Memory B cell (primary cell): ENCODE results near the gene PDZK1IP1.

Experiments
- ATAC-seq: fragments of 150-1000 bp; cut with Tn5 transposase; 2 replicates; pipeline ENCODE4 v1.10.0; 2021; ENCODE audit warnings: low read depth, mild to moderate bottlenecking, moderate library complexity
- DNase-seq, 2 donors: peaks; one replicate each; pipeline ENCODE4 v3.0.0; 2022; ENCODE audit warnings: low spot score in 2 of 2
- H3K27ac Mint-ChIP-seq: one replicate; pipeline ENCODE4 v1.8.0; 2022; ENCODE audit warnings: mild to moderate bottlenecking, moderate library complexity, mixed read lengths
- H3K27me3 Mint-ChIP-seq: one replicate; pipeline ENCODE4 v1.8.0; 2022; ENCODE audit warnings: mixed read lengths
- H3K36me3 Mint-ChIP-seq: one replicate; pipeline ENCODE4 v1.8.0; 2022; ENCODE audit warnings: mild to moderate bottlenecking, mixed read lengths
- H3K4me1 Mint-ChIP-seq: one replicate; pipeline ENCODE4 v1.8.0; 2022; ENCODE audit warnings: mixed read lengths
- H3K4me3 Mint-ChIP-seq: one replicate; pipeline ENCODE4 v1.8.0; 2022; ENCODE audit warnings: mild to moderate bottlenecking, moderate library complexity, mixed read lengths
- H3K9me3 Mint-ChIP-seq: one replicate; pipeline ENCODE4 v1.8.0; 2022; ENCODE audit warnings: mixed read lengths

PDZK1IP1 gene

GRCh38 chr1:47189844-47190508 is at the start of gene PDZK1IP1:
TSS of gene PDZK1IP1 (minus strand) at chr1:47190036. CDS start at chr1:47189932, 104 bp downstream.
- Mint-ChIP-seq H3K4me1 (no peaks in the 10 kb centered on the region), H3K9me3 (no peaks in the 10 kb centered on the region), H3K4me3 (no peak within 1 kb of the TSS), H3K36me3 (no peaks in the 10 kb centered on the region), H3K27me3 (peaks cover 18% of the 10 kb centered on the region), H3K27ac (no peak within 1 kb of the TSS)
- no peak for ATAC-seq
- DNase-seq: no peak

- peaks cover 3% of the 10 kb centered on the region for H3K4me1 Mint-ChIP-seq
- H3K4me3 Mint-ChIP-seq: no peak overlapping the region
- peaks cover 19% of the 10 kb centered on the region for H3K27me3 Mint-ChIP-seq
- DNase-seq: no peak
- H3K9me3 Mint-ChIP-seq: no peaks in the 10 kb centered on the region
- H3K27ac Mint-ChIP-seq: no peak overlapping the region
- no peaks in the 10 kb centered on the region for H3K36me3 Mint-ChIP-seq
- no peak for ATAC-seq
These were observed 49.2 kb upstream of the PDZK1IP1 start for GRCh38 chr1:47238935-47239592.

DNA sequence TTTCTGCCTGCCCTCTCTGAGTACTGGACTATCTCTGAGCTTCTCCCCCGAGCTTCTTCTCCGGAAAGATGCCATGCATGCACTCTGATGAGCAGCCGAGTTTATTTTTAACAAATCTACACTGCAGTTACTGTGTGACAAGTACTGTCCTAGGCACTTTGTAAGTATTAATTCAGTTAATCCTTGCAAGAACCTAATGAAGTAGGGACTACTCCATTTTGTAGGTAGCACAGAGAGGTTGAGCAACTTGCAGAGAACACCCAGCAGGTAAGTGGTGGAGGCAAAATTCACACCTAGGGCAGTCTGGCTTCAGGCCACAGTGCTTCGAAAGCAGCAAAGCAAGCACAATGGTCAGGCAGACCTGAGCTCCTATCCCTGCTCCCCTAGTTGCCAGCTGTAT is 46.0 kb upstream of the PDZK1IP1 start:
- peaks cover 26% of the 10 kb centered on the region for H3K27me3 Mint-ChIP-seq
- H3K36me3 Mint-ChIP-seq: no peaks in the 10 kb centered on the region
- ATAC-seq (no peak), DNase-seq (no peak)
- no peak overlapping the region for H3K27ac Mint-ChIP-seq
- H3K9me3 Mint-ChIP-seq: no peaks in the 10 kb centered on the region
- no peak overlapping the region for H3K4me3 Mint-ChIP-seq
- H3K4me1 Mint-ChIP-seq: peaks cover 13% of the 10 kb centered on the region

DNA sequence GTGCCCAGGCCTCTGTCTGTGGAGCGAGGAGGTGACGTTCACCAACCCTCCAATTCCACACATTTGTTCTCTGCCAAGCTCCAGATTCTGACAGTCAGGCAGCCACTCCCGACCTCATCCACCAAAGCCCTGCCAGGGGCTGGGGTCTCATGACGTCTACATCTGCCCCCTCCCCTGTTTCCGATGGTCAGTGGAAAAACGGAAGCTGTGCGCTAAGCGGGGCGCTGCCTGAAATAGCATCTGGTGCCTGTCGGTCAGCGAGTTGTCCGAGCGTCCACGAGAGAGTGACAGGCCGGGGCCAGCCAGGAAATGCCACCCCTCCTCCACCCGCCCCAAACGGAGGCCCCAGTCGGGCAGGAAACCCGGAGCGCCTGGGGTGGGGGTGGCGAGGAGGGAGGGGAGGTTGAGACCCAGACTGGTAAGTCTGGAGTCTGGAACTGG is 45.4 kb upstream of the PDZK1IP1 start:
- Mint-ChIP-seq H3K36me3 (no peaks in the 10 kb centered on the region), H3K27ac (no peak overlapping the region), H3K27me3 (peaks cover 28% of the 10 kb centered on the region), H3K4me1 (peaks cover 13% of the 10 kb centered on the region), H3K9me3 (no peaks in the 10 kb centered on the region), H3K4me3 (no peak overlapping the region)
- no peak for ATAC-seq
- no peak for DNase-seq

DNA sequence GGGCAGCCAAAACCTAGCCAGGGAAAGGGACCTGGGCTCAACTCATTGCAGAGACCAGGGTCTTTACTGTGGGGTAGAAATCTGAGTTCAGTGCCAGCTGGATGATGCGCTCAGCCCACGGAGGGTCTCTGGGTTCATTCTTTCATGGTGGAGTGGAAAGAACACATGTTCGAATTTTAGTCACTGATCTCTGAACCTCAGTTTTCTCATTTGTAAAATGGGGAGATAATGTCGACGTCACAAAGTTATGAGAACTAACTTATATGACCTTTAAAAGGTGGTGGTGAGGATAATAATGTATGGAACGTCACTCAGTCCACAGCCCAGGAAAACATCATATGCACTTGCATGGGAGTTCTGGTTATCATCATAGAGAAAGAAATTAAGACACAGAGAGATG is 43.4 kb upstream of the PDZK1IP1 start:
- Mint-ChIP-seq H3K4me3 (no peak overlapping the region), H3K4me1 (peaks cover 12% of the 10 kb centered on the region), H3K36me3 (no peaks in the 10 kb centered on the region), H3K27me3 (peaks cover 35% of the 10 kb centered on the region), H3K9me3 (no peaks in the 10 kb centered on the region), H3K27ac (no peak overlapping the region)
- no peak for ATAC-seq
- no peak for DNase-seq

- no peak for DNase-seq
- Mint-ChIP-seq H3K4me1 (peaks cover 12% of the 10 kb centered on the region), H3K27me3 (peaks cover 38% of the 10 kb centered on the region), H3K9me3 (no peaks in the 10 kb centered on the region), H3K36me3 (no peaks in the 10 kb centered on the region), H3K27ac (peak within 1 kb of the TSS; percentile 28), H3K4me3 (peak within 1 kb of the TSS; percentile 73)
- no peak for ATAC-seq
These were observed 42.5 kb upstream of the PDZK1IP1 start, which contains the start of gene TAL1 for GRCh38 chr1:47232187-47232874. TSS of gene TAL1 (minus strand) at chr1:47232225. CDS start at chr1:47225888, 6,337 bp downstream.

DNA sequence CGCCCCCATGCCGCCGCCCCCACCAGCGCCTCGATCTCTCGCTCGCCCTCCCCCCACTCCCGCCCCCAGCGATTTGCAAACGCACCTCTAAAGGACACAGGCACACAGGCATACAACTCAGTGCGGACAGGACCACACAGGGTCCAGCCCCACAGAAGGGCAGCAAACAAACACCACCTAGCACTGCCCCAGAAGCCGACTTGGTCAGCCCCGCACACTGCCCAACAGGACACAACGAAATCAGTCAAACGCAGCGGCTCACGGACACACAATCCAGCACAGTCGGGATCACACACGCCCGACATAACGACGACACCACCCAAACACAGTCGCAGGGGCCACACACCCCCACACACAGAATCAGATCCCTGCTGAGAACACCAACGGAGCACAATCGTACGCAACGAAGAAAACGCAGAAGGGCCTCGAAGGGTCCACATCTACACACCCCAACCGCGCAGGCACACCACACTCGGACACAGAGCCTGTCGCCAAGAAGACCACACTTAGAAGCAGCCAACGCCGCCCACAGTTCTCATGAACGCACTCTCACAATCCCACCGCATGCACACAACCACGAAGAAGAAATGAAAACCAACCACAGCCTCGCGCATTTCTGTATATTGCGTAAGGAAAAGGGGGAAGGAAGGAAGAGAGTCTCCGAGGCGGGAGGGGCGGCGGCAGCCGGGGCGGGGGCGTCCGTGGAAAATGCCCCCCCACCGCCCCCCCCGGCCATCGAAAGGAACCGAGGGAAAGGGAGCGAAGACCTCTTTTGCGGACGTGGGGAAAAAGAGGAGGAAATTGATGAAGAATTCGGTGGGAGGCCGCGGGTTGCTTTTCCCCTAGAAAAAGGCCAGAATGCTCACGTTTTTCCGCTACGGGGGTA is 41.7 kb upstream of the PDZK1IP1 start:
- H3K27ac Mint-ChIP-seq: peak overlapping the region; percentile 28
- H3K36me3 Mint-ChIP-seq: no peaks in the 10 kb centered on the region
- H3K4me3 Mint-ChIP-seq: peak overlapping the region; percentile 73
- DNase-seq (no peak), ATAC-seq (peak; percentile 31)
- H3K9me3 Mint-ChIP-seq: no peaks in the 10 kb centered on the region
- peaks cover 12% of the 10 kb centered on the region for H3K4me1 Mint-ChIP-seq
- H3K27me3 Mint-ChIP-seq: peaks cover 38% of the 10 kb centered on the region

- Mint-ChIP-seq H3K4me3 (no peak overlapping the region), H3K36me3 (no peaks in the 10 kb centered on the region), H3K27ac (no peak overlapping the region), H3K27me3 (peaks cover 42% of the 10 kb centered on the region), H3K4me1 (peaks cover 16% of the 10 kb centered on the region), H3K9me3 (no peaks in the 10 kb centered on the region)
- ATAC-seq: no peak
- no peak for DNase-seq
These were observed 41.0 kb upstream of the PDZK1IP1 start for GRCh38 chr1:47230692-47231300.

- DNase-seq: no peak
- Mint-ChIP-seq H3K4me3 (peak overlapping the region; percentile 4), H3K36me3 (no peaks in the 10 kb centered on the region), H3K4me1 (peaks cover 17% of the 10 kb centered on the region), H3K9me3 (no peaks in the 10 kb centered on the region), H3K27ac (no peak overlapping the region), H3K27me3 (peaks cover 43% of the 10 kb centered on the region)
- ATAC-seq: no peak
These were observed 40.3 kb upstream of the PDZK1IP1 start for GRCh38 chr1:47229886-47230691.

DNA sequence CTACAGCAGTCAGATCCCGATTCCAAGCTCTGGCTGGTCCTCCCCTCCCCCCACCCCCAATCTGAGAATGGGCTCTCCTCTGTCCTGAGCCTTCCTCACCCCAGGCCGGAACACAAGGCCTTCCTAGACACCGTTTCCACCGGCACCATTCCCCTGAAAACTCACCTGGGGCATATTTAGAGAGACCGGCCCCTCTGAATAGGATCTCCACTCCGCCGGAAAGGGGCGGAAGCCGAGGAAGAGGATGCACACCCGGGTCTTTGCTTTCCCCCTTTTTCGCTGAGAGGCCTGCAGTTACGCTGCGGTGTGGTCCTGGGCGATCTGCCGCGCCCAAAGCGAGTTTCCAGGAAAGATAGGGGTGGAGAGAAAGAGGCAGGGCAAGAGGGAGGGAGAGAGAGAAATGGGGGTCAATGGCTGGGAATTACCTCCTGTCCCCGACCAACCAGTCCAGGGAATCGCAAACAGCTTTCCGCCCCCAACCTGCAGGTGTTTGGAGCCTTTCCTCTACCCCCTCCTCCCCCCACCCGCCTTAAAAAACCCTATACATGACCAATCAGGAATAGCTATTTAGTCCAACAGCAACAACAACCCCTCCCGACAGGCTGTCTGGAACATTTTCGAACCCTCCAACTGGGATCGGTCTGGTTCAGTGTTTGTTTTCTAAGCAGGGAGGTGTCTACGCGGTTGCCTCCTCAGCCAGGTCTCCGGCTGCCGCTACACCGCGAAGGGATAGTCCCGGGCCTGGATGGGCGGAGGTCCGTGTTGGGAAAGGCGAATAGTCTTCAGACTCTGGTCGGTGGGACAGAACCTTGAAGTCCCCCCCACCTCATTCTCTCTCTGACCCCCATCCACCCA is 39.4 kb upstream of the PDZK1IP1 start:
- Mint-ChIP-seq H3K27ac (no peak overlapping the region), H3K9me3 (no peaks in the 10 kb centered on the region), H3K4me1 (peaks cover 17% of the 10 kb centered on the region), H3K36me3 (no peaks in the 10 kb centered on the region), H3K27me3 (peaks cover 41% of the 10 kb centered on the region), H3K4me3 (no peak overlapping the region)
- DNase-seq: no peak
- ATAC-seq: no peak

GRCh38 chr1:47228644-47229030 is 38.8 kb upstream of the PDZK1IP1 start:
- no peak overlapping the region for H3K4me3 Mint-ChIP-seq
- ATAC-seq: no peak
- H3K27ac Mint-ChIP-seq: no peak overlapping the region
- H3K36me3 Mint-ChIP-seq: no peaks in the 10 kb centered on the region
- DNase-seq: no peak
- peaks cover 17% of the 10 kb centered on the region for H3K4me1 Mint-ChIP-seq
- H3K9me3 Mint-ChIP-seq: no peaks in the 10 kb centered on the region
- peaks cover 36% of the 10 kb centered on the region for H3K27me3 Mint-ChIP-seq
